WERI-Rb-1 (cell line): Measurements from ENCODE around the gene SLC22A3.

Experiments
- DNase-seq: peaks from one replicate; pipeline ENCODE4 v3.0.0-alpha.2; 2020
- H3K27ac ChIP-seq: fragments of 250-450 bp; sonication (Bioruptor Pico); 2 replicates; pipeline ENCODE4 v1.5.1; 2020; ENCODE audit warnings: mild to moderate bottlenecking, moderate library complexity
- H3K27me3 ChIP-seq: fragments of 250-450 bp; sonication (Bioruptor Pico); 2 replicates; pipeline ENCODE4 v1.5.1; 2021; ENCODE audit warnings: mild to moderate bottlenecking, low read depth, moderate library complexity; ENCODE audit not compliant: insufficient read depth, severe bottlenecking
- H3K36me3 ChIP-seq: fragments of 250-450 bp; sonication (Bioruptor Pico); 2 replicates; pipeline ENCODE4 v1.5.1; 2020; ENCODE audit warnings: mild to moderate bottlenecking, moderate library complexity
- H3K4me3 ChIP-seq: 2 replicates; pipeline ENCODE4 v1.5.1; 2011; ENCODE audit warnings: low read depth, mild to moderate bottlenecking, control low read depth, low read length
- H3K9me3 ChIP-seq: fragments of 250-450 bp; sonication (Bioruptor Pico); 2 replicates; pipeline ENCODE4 v1.5.1; 2021; ENCODE audit warnings: mild to moderate bottlenecking, moderate library complexity; ENCODE audit not compliant: severe bottlenecking
- TF ChIP-seq, protein P1 (sequence below): IDR thresholded peaks from 2 replicates; pipeline ENCODE4 v1.5.1; 2011; ENCODE audit warnings: low read depth, mild to moderate bottlenecking, control low read depth, inconsistent platforms, low read length

SLC22A3 gene

DNA sequence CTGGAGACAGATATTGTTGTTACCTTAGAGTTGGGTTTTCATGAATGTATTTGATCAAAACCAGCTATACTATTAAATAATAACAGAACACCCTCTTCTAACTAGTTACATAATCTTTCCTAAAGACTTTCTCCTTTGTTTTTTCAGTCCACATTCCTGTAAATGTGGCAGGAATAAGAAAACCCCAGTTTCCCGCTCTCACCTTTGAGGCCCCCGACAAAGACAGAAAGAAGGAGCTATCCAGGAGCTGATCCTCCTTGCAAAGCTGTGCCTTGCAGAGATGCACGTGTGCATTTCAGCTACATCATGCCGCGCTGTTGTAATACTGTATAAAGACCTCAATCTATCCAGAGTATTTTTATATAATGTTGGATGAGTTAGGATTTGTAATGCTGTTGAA is 102.7 kb downstream of the SLC22A3 start:
- TF ChIP-seq, protein P1, sequence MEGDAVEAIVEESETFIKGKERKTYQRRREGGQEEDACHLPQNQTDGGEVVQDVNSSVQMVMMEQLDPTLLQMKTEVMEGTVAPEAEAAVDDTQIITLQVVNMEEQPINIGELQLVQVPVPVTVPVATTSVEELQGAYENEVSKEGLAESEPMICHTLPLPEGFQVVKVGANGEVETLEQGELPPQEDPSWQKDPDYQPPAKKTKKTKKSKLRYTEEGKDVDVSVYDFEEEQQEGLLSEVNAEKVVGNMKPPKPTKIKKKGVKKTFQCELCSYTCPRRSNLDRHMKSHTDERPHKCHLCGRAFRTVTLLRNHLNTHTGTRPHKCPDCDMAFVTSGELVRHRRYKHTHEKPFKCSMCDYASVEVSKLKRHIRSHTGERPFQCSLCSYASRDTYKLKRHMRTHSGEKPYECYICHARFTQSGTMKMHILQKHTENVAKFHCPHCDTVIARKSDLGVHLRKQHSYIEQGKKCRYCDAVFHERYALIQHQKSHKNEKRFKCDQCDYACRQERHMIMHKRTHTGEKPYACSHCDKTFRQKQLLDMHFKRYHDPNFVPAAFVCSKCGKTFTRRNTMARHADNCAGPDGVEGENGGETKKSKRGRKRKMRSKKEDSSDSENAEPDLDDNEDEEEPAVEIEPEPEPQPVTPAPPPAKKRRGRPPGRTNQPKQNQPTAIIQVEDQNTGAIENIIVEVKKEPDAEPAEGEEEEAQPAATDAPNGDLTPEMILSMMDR: no peak
- no peak for DNase-seq
- no peak overlapping the region for H3K27ac ChIP-seq
- no peaks in the 10 kb centered on the region for H3K9me3 ChIP-seq
- H3K27me3 ChIP-seq: peaks cover 58% of the 10 kb centered on the region
- H3K36me3 ChIP-seq: no peaks in the 10 kb centered on the region
- H3K4me3 ChIP-seq: no peak overlapping the region

DNA sequence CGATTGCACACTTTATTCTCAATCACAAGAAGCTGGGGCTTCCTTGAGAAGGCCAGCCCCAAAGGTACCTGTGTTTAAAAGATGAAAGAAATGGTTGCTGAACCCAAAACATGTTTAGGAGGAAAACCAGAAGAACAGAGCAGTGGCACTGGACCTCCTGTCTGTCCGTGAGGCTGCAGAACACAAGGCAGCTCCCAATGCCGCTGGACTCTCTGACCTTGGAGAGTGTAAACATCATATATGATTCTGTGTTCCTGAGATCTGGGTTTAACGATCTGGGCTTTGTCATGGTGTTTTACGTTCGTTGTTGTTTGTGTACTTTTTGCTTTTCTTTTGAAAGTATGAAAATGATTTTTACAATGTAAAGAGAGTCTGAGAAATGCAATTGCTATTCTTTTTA is 106.1 kb downstream of the SLC22A3 start:
- Histone ChIP-seq H3K4me3 (no peak overlapping the region), H3K9me3 (no peaks in the 10 kb centered on the region), H3K27ac (no peak overlapping the region), H3K27me3 (peaks cover 53% of the 10 kb centered on the region), H3K36me3 (no peaks in the 10 kb centered on the region)
- no peak for DNase-seq
- TF ChIP-seq, protein P1: no peak

DNA sequence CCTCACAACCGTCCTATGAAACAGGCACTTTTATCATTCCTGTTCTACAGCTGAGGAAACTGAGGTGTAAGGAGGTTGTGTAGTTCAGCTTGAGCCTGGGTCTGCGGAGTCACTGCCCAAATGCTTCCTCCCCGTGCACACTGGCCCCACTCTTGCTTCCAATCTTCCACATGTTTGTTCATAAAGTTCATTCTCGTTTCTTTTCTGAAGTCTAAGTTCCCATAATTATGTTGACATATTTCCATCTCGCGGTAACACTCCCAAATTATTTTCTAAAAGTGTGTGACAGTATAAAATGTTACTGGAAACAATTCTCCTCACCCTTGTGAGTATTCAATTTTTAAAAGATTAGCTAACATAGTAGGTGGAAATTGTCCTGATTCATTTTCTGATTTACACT is 106.9 kb downstream of the SLC22A3 start:
- no peak overlapping the region for H3K27ac ChIP-seq
- TF ChIP-seq, protein P1: no peak
- H3K36me3 ChIP-seq: no peaks in the 10 kb centered on the region
- H3K4me3 ChIP-seq: no peak overlapping the region
- peaks cover 59% of the 10 kb centered on the region for H3K27me3 ChIP-seq
- DNase-seq: no peak
- no peaks in the 10 kb centered on the region for H3K9me3 ChIP-seq

DNA sequence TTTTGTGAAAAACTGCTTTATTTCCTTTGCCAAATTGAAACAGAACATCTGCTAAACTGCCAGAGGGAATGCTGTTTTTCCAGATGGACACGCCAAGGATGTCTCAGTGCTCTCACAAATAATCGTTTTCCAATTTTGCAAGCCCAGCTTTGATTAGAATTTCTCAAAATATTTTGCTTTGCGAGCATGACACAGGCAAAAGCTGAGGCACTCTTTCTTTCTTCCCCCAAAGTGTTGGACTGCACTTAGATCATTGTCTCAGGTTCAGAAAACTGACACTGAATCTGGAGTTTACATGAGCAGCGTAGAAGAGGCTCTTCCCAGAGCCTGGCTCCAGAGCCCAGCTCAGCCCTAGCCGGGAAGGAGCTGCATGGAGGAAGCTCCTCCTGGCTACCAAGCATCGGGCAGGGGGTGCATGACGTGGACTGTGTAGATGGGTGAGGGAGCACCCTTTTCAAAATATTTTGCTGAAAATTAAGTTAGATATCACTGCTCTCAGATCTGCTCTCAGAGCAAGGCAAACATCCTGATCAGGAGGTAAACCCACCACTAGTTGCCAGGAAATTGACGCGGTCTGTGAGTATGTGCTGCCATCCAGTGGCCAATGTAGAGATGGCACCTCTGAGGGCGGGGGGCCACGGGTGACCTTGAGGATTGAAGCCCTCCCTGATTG is 107.5 kb downstream of the SLC22A3 start:
- H3K27ac ChIP-seq: no peak overlapping the region
- DNase-seq: peak; percentile 39
- TF ChIP-seq, protein P1: peak; percentile 77

DNA sequence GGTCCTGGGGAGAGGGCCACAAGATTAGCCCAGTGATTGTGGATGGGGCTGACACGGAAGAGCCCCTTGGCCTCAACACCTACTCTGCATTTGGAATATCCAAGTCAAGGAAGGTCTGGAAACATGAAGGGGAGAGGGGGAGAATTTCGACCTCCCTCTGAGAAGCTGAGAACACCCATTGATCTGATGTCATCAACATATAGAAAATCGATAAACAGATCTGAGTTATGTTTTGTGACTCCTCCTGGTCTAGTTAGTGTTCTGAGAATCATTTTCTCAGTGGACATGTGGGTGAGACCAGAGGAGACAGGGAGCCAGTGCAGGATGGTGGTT is 108.0 kb downstream of the SLC22A3 start:
- no peaks in the 10 kb centered on the region for H3K36me3 ChIP-seq
- no peak for DNase-seq
- peaks cover 61% of the 10 kb centered on the region for H3K27me3 ChIP-seq
- H3K27ac ChIP-seq: no peak overlapping the region
- no peak overlapping the region for H3K4me3 ChIP-seq
- TF ChIP-seq, protein P1: no peak
- no peaks in the 10 kb centered on the region for H3K9me3 ChIP-seq

More for the DNA sequence above, 107.5 kb downstream of the SLC22A3 start:
- H3K27me3 ChIP-seq: peaks cover 62% of the 10 kb centered on the region
- no peak overlapping the region for H3K4me3 ChIP-seq
- no peaks in the 10 kb centered on the region for H3K9me3 ChIP-seq
- no peaks in the 10 kb centered on the region for H3K36me3 ChIP-seq

DNA sequence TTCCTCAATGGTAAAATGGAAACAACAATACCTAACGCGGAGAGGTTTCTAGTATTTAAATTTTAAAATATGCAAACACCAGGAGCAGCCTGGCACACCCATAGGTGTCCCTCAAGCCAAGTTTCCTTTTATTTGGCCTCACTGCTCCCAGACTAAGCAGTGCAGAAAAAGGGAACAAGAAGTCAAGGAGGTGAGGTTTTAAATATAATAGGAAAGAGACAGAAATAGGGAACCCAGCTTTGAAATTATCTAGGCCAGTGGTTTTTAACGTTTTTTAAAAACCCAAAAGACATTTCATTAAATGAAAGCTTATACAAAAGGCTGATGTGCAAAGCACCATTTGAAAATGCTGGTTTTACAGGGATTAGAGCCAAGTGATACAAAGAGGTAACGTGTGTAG is 109.6 kb downstream of the SLC22A3 start:
- Histone ChIP-seq H3K4me3 (no peak overlapping the region), H3K9me3 (no peaks in the 10 kb centered on the region), H3K27ac (no peak overlapping the region), H3K36me3 (no peaks in the 10 kb centered on the region), H3K27me3 (peaks cover 50% of the 10 kb centered on the region)
- DNase-seq: no peak
- TF ChIP-seq, protein P1: no peak
